ENCODE measurements around the gene LEFTY1. TPM values are rescaled to one million over a fixed set of nuclear protein-coding genes. Genes with fewer than 3 reads are reported as not detected.
A peak's percentile ranks its signal among the peaks of the same experiment; 100 is the strongest.

The LEFTY1 gene
- total RNA-seq, 1 experiment from 2014 or later = not detected

- in situ Hi-C loops (cut with HindIII; ENCODE audit: low pct_unique_long_range_greater_than_20kb, low sequenced_read_pairs) = no loop called here
Measured at GRCh38 chr1:225885336-225885735, 3.6 kb downstream of the LEFTY1 start.

GRCh38 chr1:225883616-225884265, 5.2 kb downstream of the LEFTY1 start:
- BruUV-seq (replicated peaks) = no TSS peak
- intact Hi-C loops (cut with micrococcal nuclease; ENCODE audit: unreplicated experiment) (no loop called here), in situ Hi-C loops (cut with HindIII; ENCODE audit: low pct_unique_long_range_greater_than_20kb, low sequenced_read_pairs) (no loop called here)
- H3K36me3 ChIP-seq (ENCODE audit: control insufficient read depth, insufficient read depth, low read length) = no peaks in the 10 kb centered on the region; the same call in 1 of the 2 replicates
- H3K27ac ChIP-seq (ENCODE audit: low read length) = no peak overlapping the region
- ChIA-PET CTCF (interaction anchor here (0.6 kb wide), 1 partner anchor 192 kb away, joined by 5 read pairs; no protein-coding TSS in a partner anchor), POLR2A (interaction anchor here (0.6 kb wide), 1 partner anchor 22 kb away, joined by 5 read pairs; no protein-coding TSS in a partner anchor)
- H3K4me1 ChIP-seq (ENCODE audit: control insufficient read depth, insufficient read depth, low read length) = peaks cover 30% of the 10 kb centered on the region
- TF ChIP-seq POLR2AphosphoS5 (IDR thresholded peaks at IDR 0.05; ENCODE audit: low read depth, low read length) (no peak), TCF7L2 (IDR thresholded peaks at IDR 0.05; ENCODE audit: low read depth, low read length) (no peak), REST (IDR thresholded peaks at IDR 0.05; ENCODE audit: insufficient read depth in 1 of 2, low read depth in 2 of 2, low read length in 1 of 2) (no peak), SIN3A (IDR thresholded peaks at IDR 0.05; ENCODE audit: borderline replicate concordance, insufficient read depth, low read depth, low read length) (no peak), CTCF (IDR thresholded peaks at IDR 0.05) (no peak)
- ATAC-seq (no peak), DNase-seq (ENCODE audit: low read depth, low spot score) (no peak)
- no peaks in the 10 kb centered on the region for H3K9me3 ChIP-seq (ENCODE audit: control insufficient read depth, insufficient read depth, low read depth, low read length)
- H3K27me3 ChIP-seq (ENCODE audit: control insufficient read depth, insufficient read depth, low read length) = no peaks in the 10 kb centered on the region
- H3K4me3 ChIP-seq (ENCODE audit: low read depth in 2 of 2, low read length in 2 of 2) = peak overlapping the region in 1 of 2 experiments; percentile 88; a peak in 2 of 4 replicates

More at GRCh38 chr1:225885336-225885735, 3.6 kb downstream of the LEFTY1 start:
- no TSS peak for BruUV-seq (replicated peaks)
- Histone ChIP-seq H3K27me3 (ENCODE audit: control insufficient read depth, insufficient read depth, low read length) (no peaks in the 10 kb centered on the region), H3K9me3 (ENCODE audit: control insufficient read depth, insufficient read depth, low read depth, low read length) (no peaks in the 10 kb centered on the region), H3K4me1 (ENCODE audit: control insufficient read depth, insufficient read depth, low read length) (peaks cover 15% of the 10 kb centered on the region), H3K4me3 (ENCODE audit: low read depth in 2 of 2, low read length in 2 of 2) (no peak overlapping the region), H3K36me3 (ENCODE audit: control insufficient read depth, insufficient read depth, low read length) (no peaks in the 10 kb centered on the region; the same call in 1 of the 2 replicates), H3K27ac (ENCODE audit: low read length) (no peak overlapping the region)
- DNase-seq (ENCODE audit: low read depth, low spot score) (no peak), ATAC-seq (no peak)
- POLR2A ChIA-PET = no interaction called here
- CTCF ChIA-PET = interaction anchor here (0.7 kb wide), 1 partner anchor 1733 kb away, joined by 3 read pairs; no protein-coding TSS in a partner anchor
- intact Hi-C loops (cut with micrococcal nuclease; ENCODE audit: unreplicated experiment) = no loop called here
- TF ChIP-seq SIN3A (IDR thresholded peaks at IDR 0.05; ENCODE audit: borderline replicate concordance, insufficient read depth, low read depth, low read length) = no peak
- no peak for TF ChIP-seq CTCF (IDR thresholded peaks at IDR 0.05)
- TF ChIP-seq POLR2AphosphoS5 (IDR thresholded peaks at IDR 0.05; ENCODE audit: low read depth, low read length) = no peak
- no peak for TF ChIP-seq TCF7L2 (IDR thresholded peaks at IDR 0.05; ENCODE audit: low read depth, low read length)
- TF ChIP-seq REST (IDR thresholded peaks at IDR 0.05; ENCODE audit: insufficient read depth in 1 of 2, low read depth in 2 of 2, low read length in 1 of 2) = no peak

Data from Panc1 (cell line).